ENCODE data around the gene GPRIN3.

GPRIN3 gene

GRCh38 chr4:89296896-89297295, 10.7 kb downstream of the GPRIN3 start:
- Histone ChIP-seq H3K4me1 (ENCODE audit: insufficient read depth, poor library complexity, severe bottlenecking) (no peaks in the 10 kb centered on the region), H3K27ac (ENCODE audit: poor library complexity, severe bottlenecking) (no peak overlapping the region), H3K27me3 (ENCODE audit: insufficient read depth, poor library complexity, severe bottlenecking) (no peaks in the 10 kb centered on the region), H3K36me3 (ENCODE audit: low read depth) (no peaks in the 10 kb centered on the region), H3K9me3 (ENCODE audit: severe bottlenecking) (no peaks in the 10 kb centered on the region), H3K4me3 (ENCODE audit: severe bottlenecking) (no peak overlapping the region)
- ATAC-seq (ENCODE audit: low read depth) (no peak), DNase-seq (ENCODE audit: low spot score) (no peak)
- TF ChIP-seq CTCF (IDR thresholded peaks at IDR 0.05; ENCODE audit: poor library complexity, severe bottlenecking) = no peak

- Histone ChIP-seq H3K36me3 (ENCODE audit: low read depth) (no peaks in the 10 kb centered on the region), H3K4me3 (ENCODE audit: severe bottlenecking) (no peak overlapping the region), H3K27ac (ENCODE audit: poor library complexity, severe bottlenecking) (no peak overlapping the region), H3K9me3 (ENCODE audit: severe bottlenecking) (no peaks in the 10 kb centered on the region), H3K4me1 (ENCODE audit: insufficient read depth, poor library complexity, severe bottlenecking) (no peaks in the 10 kb centered on the region), H3K27me3 (ENCODE audit: insufficient read depth, poor library complexity, severe bottlenecking) (no peaks in the 10 kb centered on the region)
- ATAC-seq (ENCODE audit: low read depth) (no peak), DNase-seq (ENCODE audit: low spot score) (no peak)
- no peak for TF ChIP-seq CTCF (IDR thresholded peaks at IDR 0.05; ENCODE audit: poor library complexity, severe bottlenecking)
Observed at GRCh38 chr4:89296399-89296798, 11.2 kb downstream of the GPRIN3 start.

- no peaks in the 10 kb centered on the region for H3K9me3 ChIP-seq (ENCODE audit: severe bottlenecking)
- H3K27me3 ChIP-seq (ENCODE audit: insufficient read depth, poor library complexity, severe bottlenecking) = no peaks in the 10 kb centered on the region
- no peak for TF ChIP-seq CTCF (IDR thresholded peaks at IDR 0.05; ENCODE audit: poor library complexity, severe bottlenecking)
- ATAC-seq (ENCODE audit: low read depth) = no peak
- no peak for DNase-seq (ENCODE audit: low spot score)
- no peak overlapping the region for H3K27ac ChIP-seq (ENCODE audit: poor library complexity, severe bottlenecking)
- H3K4me1 ChIP-seq (ENCODE audit: insufficient read depth, poor library complexity, severe bottlenecking) = no peaks in the 10 kb centered on the region
- no peaks in the 10 kb centered on the region for H3K36me3 ChIP-seq (ENCODE audit: low read depth)
- no peak overlapping the region for H3K4me3 ChIP-seq (ENCODE audit: severe bottlenecking)
Observed at GRCh38 chr4:89295415-89295927, 12.1 kb downstream of the GPRIN3 start.

GRCh38 chr4:89294573-89295269, 12.9 kb downstream of the GPRIN3 start:
- ATAC-seq (ENCODE audit: low read depth) (no peak), DNase-seq (ENCODE audit: low spot score) (no peak)
- no peaks in the 10 kb centered on the region for H3K4me1 ChIP-seq (ENCODE audit: insufficient read depth, poor library complexity, severe bottlenecking)
- no peaks in the 10 kb centered on the region for H3K36me3 ChIP-seq (ENCODE audit: low read depth)
- H3K27ac ChIP-seq (ENCODE audit: poor library complexity, severe bottlenecking) = no peak overlapping the region
- no peak for TF ChIP-seq CTCF (IDR thresholded peaks at IDR 0.05; ENCODE audit: poor library complexity, severe bottlenecking)
- no peak overlapping the region for H3K4me3 ChIP-seq (ENCODE audit: severe bottlenecking)
- no peaks in the 10 kb centered on the region for H3K27me3 ChIP-seq (ENCODE audit: insufficient read depth, poor library complexity, severe bottlenecking)
- H3K9me3 ChIP-seq (ENCODE audit: severe bottlenecking) = no peaks in the 10 kb centered on the region

GRCh38 chr4:89293299-89293698, 14.3 kb downstream of the GPRIN3 start:
- Histone ChIP-seq H3K4me1 (ENCODE audit: insufficient read depth, poor library complexity, severe bottlenecking) (no peaks in the 10 kb centered on the region), H3K9me3 (ENCODE audit: severe bottlenecking) (no peaks in the 10 kb centered on the region), H3K27ac (ENCODE audit: poor library complexity, severe bottlenecking) (no peak overlapping the region), H3K36me3 (ENCODE audit: low read depth) (no peaks in the 10 kb centered on the region), H3K4me3 (ENCODE audit: severe bottlenecking) (no peak overlapping the region), H3K27me3 (ENCODE audit: insufficient read depth, poor library complexity, severe bottlenecking) (no peaks in the 10 kb centered on the region)
- no peak for ATAC-seq (ENCODE audit: low read depth)
- TF ChIP-seq CTCF (IDR thresholded peaks at IDR 0.05; ENCODE audit: poor library complexity, severe bottlenecking) = no peak
- no peak for DNase-seq (ENCODE audit: low spot score)

All from RWPE2 (cell line).